HEK293T (cell line): Measurements from ENCODE around the gene BBS7.

Source experiments
- ARNT ChIP-seq: fragments of 450-650 bp; IDR thresholded peaks from 2 replicates; pipeline ENCODE4 v1.6.1; 2017; ENCODE audit warnings: mild to moderate bottlenecking
- FOXA1 ChIP-seq: fragments of 450-650 bp; IDR thresholded peaks from 2 replicates; pipeline ENCODE4 v1.6.1; 2016; ENCODE audit warnings: mild to moderate bottlenecking
- TARDBP ChIP-seq: fragments of 450-650 bp; IDR thresholded peaks from 2 replicates; pipeline ENCODE4 v1.6.1; 2016

GRCh38 chr4:121851354-121851753 is 18.9 kb downstream of the BBS7 start:
- TF ChIP-seq TARDBP (no peak), ARNT (no peak), FOXA1 (no peak)
